NCI-H2196 treated with DMSO at 0.1 percent for 48 hours (cell line): Measurements from ENCODE around the gene CC2D2B.
"Not testable (repeated sequence)": the region's sequence is repeated elsewhere in the genome, so short reads cannot be mapped to it uniquely, and the experiment has no call there.

Experiments used
- DNase-seq: peaks from one replicate; lab custom pipeline; 2025; ENCODE audit not compliant: unreplicated experiment; lab: John Stamatoyannopoulos, UW

The CC2D2B gene, protein sequence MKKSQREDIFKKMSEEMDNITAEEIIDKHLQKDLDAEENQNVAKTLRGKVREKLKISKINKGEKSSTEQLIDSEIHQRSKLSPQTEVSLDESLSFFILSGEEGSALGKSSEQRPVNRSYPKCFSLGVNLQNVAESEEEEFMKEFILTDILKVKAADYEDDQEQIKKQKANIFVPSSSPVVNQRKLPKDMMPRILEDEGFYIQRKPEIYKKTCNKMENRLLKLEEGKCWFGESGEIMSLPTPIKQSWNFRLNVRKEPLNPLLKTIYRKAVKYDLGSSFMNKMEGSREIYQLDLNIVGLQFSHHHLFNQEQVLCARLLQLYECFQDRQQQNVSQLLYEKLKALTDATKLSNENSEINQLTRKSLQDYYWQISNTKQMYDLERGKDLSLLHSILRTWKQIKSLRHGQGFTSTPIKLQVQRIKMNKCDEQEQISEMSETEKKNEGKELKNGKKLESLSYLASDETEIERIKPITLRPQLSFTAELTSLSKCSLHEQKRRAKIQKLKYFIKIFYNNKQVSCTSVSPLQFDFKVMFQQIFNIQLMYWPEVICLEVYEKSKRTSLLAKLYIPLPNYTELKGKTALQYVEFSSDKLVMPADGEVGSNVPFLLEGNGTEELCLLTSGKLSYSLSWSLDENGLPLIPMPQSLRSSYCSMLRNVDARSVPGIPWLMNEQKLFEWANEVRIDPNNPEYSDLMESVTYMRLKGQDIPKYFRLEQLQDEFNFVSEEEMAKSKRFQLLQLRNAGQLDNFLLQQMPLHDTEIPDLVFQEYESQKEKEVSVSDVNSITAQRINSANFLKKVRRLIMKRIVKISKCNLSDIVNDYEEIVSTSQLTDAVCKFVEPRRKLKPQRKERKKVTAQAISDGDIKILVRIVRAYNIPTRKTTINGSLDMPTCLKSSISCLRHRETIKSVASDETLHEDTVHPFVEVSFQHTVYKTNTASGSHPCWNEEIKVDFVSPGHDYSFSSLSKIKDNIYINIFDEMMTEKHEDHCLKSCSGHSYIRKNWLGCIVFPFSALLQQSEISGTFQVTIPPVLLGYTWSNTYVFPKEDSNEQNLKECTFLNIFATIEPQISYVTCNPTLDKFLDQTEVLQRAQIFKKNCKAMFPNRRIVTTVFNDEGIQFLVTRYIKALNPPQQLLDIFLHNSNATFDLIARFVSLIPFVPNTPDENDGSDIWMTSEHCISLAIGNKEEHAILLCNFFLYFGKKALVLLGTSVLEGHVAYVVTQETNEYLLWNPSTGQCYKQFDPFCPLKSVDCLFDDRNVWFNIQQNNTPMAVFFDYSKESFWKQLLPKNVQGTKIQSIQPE (N-terminal part only)

DNA sequence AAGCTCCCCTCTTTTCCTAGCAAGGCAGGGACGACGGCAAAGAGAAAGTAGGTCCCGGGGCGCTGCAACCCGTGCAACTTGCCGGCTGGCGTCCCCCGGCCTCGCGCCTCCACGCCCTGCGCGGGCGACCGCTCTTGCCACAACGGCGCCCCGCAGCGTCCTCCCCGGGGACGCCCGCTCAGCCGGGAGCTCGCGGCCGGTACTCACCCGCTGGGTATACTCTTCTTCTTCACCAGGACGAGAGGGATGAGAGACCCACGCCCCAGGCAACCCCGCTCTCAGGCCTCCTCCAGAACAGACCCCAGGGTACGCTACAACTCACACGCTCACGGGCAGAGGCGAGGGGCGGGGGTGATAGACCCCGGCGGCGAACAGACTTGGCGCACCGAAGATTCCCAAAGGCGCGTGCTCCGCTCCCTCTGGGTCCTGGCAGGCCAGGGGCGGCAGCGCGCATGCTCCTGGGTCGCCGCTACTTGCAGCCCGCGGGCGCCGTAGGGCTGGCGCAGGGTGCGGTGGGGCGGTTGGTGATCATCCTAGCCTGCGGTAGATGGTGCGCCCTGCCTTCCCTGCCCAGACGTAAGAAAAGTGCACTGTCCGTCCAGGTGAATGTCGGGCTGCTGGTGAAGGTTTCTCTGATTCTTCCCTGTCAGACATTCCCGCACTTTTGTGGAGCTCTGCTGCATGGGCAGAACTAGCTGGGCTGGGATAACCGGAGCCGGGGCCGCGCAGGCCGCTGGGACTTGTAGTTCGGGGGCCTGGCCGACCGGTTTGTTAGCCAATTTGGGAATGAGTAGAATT lies at the start of gene CC2D2B:
Gene CC2D2B (plus strand): TSS at position 520 of the 798 bp plus-strand sequence. CDS start 3,349 bp downstream, outside the sequence.
- DNase-seq = peak; percentile 32

DNA sequence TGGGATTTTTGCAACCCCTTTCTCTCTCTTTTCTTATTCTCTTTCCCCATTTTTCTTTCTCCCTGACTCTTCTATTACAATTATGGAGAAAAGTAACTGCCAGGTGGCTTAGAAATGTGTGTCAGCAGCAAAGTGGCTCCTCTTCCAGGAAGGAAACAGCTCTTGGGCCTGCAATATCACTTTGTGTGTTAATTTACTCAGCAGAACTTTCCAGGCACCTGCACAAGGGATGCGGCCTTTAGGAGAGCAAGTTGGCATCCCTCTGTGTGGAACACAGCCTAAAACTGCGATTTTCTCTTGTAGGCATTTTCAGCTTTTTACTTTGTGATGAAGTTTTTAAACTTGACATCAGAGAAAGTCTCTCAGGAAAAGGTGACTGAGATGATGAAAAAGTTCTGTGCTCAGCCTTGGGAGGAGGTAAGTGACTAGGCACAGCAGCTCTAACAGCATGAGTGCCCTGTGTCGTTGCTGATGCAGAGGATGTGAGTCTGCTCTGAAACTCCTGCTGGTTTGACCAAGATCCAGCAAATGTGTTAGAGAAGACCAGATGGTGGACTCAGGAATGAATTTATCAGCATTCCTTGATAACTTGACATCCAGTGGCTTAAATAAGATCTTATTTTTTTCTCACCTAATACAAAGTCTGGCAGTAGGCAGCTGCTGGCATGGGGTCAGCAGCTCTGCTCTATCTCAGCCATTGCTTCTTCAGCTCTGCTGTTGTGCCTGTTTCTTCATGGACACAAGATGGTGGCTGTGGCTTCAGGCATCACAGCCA lies 47.4 kb upstream of the CC2D2B start:
- DNase-seq = no peak

DNA sequence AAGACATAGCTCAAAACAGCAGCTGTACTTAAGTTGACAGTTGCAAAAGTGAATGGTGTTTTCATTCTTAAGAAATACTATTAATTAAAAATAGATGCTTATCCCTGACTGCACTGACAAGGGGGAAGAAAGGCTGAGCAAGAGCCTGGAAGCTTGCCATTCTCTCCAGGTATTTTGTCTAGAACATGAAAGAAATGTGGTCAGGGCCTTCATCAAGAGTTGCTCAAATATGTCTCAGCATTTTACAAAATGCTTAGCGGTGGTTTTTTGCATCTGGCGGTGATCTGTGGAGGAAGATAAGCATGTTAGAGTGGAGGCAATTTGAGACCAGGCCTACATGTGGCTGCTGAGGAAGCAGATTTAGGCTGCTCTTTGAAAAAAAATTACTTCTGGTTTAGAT lies 46.4 kb upstream of the CC2D2B start:
- no peak for DNase-seq

DNA sequence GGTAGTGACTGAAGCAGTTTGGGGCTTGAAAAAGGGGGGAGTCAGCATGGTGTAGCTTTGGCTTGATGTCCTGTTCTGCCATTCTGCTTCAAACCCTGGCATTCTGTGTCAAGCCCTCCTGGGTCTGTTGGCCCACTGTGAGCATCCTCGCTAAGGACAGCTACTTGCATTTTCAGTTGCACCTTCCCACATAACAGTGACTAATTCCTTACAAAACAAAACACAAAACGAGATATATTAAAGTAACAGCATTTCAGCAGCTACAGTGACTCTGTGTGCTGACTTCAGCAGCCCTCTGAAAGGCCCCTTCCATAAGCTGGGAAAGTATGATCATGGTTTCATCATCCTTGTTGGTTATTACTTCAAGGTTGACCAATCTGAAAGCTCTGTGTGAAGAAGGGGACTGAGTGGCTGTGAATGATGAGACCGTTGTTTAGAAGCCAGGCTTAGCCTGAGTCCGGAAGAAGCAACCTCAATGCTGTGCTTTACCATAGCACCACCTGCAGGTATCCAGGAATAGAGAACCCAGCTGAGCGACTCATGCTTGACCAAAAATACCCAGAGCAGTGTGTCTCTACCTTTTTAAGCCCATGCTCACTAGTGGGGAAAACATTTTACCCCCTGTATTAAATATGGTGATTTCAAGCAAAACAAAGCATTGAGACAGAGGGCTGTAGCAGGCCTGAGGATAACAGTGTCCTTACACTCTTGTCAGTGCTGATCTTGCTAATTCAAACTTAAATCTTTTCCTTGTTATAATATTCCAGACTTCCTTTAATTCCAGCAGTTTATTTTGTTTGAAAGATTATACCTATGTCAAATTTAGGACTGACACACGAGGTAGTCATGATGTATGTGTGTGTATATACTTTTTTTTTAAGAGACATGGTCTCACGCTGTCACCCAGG lies 42.6 kb upstream of the CC2D2B start:
- no peak for DNase-seq

DNA sequence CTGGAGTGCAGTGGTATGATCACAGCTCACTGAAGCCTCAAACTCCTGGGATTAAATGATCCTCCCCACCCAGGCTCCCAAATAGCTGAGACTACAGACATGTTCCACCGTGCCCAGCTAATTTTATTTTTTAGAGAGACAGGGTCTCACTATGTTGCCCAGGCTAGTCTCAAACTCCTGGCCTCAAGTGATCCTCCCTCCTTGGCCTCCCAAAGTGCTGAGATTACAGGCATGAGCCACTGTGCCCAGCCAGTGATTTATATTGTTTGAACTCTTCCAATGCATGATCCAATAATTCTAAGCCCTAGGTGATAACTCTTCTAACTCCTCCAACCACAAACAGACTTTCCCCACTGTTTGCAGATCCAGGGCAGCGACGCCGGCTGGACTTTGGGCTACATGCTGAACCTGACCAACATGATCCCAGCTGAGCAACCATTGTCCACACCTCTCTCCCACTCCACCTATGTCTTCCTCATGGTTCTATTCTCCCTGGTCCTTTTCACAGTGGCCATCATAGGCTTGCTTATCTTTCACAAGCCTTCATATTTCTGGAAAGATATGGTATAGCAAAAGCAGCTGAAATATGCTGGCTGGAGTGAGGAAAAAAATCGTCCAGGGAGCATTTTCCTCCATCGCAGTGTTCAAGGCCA lies 41.8 kb upstream of the CC2D2B start:
- no peak for DNase-seq

DNA sequence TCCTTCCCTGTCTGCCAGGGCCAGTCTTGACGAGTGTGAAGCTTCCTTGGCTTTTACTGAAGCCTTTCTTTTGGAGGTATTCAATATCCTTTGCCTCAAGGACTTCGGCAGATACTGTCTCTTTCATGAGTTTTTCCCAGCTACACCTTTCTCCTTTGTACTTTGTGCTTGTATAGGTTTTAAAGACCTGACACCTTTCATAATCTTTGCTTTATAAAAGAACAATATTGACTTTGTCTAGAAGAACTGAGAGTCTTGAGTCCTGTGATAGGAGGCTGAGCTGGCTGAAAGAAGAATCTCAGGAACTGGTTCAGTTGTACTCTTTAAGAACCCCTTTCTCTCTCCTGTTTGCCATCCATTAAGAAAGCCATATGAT lies 41.3 kb upstream of the CC2D2B start:
- no peak for DNase-seq

DNA sequence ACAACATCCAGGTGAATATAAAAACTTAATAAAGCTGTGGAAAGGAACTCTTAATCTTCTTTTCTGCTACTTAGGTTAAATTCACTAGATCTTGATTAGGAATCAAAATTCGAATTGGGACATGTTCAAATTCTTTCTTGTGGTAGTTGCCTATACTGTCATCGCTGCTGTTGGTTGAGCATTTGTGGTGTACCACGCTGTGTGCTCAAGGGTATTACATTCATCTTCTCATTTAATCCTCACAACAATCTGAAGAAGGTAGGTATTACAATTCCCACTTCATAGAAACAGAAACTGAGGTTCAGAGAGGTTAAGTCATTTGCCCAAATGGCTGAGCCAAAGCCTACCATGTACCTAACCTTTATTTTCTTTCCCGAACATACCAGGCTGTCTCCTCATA lies 39.9 kb upstream of the CC2D2B start:
- DNase-seq = no peak

DNA sequence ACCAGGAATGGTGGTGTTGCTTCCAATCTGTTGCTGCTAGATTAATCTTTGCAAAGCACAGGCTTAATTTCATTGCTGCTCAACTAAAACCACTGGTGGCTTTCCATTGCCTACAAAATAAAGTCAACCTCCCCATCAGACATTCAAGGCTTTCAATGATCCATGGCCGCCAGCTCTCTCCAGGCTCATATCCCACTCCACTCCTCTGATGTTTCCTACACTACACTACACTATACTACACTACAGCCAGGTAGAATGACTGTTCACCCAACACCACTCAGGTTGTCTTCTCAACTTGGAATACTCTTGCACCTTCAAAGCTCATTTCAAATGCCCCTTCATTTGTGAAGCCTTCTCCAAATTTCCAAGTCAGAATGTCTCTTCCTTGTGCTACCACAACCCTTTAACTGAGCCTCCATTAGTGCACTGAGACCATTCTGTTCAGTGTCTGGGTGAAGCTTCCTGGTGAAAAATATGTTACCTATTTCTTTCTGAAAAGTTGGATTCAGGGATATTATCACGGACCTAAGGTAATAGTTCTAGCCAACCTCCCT lies 35.5 kb upstream of the CC2D2B start:
- no peak for DNase-seq

DNA sequence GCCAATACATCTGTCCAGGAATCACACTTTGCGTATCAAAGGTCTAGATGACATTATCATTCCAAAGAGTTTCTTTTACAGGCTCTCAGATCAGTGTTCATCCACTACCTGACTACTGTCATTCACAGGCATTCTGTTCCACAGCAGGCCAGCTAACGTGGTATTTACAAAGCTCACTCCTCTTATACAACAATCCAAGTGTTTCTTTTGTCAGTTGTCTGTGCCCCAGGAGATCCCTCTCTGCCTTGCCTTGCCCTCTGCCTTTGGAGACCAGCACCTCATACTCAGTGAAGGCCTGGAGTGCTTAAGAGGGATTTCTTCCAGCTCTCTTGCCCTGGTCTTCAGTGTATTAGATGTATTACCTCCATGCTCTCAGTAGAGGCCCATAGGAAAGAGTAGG lies 34.6 kb upstream of the CC2D2B start:
- no peak for DNase-seq

DNA sequence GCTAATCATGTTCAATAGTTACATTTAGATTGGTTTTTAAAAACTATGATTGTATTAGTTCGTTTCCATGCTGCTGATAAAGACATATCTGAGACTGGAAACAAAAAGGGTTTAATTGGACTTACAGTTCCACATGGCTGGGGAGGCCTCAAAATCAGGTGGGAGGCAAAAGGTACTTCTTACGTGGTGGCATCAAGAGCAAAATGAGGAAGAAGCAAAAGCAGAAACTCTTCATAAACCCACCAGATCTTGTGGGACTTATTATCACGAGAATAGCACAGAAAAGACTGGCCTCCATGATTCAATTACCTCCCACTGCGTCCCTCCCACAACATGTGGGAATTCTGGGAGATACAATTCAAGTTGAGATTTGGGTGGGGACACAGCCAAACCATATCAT lies 34.1 kb upstream of the CC2D2B start:
- no peak for DNase-seq

DNA sequence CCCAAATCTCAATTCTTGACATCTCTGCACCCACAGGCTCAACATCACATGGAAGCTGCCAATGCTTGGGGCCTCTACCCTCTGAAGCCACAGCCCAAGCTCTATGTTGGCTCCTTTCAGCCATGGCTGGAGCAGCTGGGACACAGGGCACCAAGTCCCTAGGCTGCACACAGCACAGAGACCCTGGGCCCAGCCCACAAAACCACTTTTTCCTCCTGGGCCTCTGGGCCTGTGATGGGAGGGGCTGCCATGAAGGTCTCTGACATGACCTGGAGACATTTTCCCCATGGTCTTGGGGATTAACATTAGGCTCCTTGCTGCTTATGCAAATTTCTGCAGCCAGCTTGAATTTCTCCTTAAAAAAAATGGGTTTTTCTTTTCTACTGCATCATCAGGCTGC lies 33.0 kb upstream of the CC2D2B start:
- DNase-seq = not testable (repeated sequence)

DNA sequence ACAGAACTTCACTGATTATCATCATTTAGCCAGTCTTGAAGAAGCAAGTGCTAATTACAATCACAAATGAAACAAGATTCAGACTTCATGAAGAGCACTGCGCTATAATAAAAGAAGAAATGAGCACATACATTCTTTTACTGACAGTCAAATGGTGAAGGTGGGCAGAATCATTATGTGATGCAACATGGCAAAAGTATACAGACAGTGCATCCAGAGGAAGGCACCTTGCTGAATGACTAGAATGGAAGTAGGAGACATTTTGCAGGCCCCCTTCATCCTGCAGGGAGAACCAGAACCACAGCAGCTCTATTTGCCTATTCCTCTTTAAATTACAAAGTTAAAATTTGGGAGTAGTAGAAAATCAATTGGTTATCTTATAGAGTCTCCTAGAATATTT lies 31.0 kb upstream of the CC2D2B start:
- no peak for DNase-seq

DNA sequence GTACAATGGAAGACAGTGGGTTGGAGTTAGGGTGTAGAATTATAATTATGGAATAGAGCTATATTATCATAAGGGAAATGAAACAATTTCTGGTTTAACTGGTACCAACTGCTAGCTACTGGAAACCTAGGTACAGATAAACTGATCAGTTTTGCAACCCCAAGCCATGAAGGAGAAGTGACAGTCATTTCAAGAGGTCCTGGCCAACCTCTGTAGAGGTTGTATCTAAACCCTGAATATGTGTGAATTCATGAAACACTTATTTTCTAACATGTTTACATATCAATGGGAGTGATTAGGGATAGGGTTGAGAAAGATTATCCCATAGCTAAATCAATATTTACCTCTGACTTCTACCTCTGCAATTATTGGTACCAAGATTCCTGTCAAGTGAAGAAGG lies 29.9 kb upstream of the CC2D2B start:
- DNase-seq = no peak

DNA sequence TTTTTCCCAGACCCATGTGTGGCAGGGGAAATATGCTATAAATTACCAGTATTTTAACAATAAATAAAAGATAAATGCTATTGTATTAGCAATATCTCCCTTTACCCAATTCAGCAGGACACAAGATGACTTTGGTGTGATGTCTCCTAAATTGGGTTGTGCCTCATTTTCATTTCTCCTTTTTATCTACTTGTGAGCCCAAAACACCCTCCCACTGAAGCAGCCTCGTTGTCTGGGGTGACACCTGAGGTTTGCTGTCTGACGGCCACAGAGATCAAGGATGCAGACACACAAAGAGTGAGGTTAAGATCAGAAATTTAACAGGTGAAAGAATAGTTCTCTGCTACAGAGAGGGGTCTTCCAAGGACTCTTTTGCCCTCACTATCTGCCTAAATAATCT lies 27.1 kb upstream of the CC2D2B start:
- no peak for DNase-seq

DNA sequence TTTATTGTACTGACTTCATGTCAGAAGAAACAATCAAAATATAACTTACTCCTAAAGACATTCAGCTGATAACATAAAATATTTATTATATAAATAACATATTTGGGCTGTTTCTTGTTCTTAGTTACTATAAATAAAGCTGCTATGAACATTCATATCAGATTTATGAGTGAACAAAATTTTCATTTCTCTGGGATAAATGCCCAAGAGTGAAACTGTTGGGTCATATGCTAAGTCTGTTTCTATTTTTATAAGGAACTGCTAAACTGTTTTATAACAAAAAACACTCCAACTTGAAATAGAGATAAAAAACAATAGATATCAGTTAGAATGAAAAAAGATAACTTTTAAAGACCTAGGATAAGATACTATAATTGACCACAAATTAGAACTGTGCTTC lies 26.5 kb upstream of the CC2D2B start:
- DNase-seq = no peak

DNA sequence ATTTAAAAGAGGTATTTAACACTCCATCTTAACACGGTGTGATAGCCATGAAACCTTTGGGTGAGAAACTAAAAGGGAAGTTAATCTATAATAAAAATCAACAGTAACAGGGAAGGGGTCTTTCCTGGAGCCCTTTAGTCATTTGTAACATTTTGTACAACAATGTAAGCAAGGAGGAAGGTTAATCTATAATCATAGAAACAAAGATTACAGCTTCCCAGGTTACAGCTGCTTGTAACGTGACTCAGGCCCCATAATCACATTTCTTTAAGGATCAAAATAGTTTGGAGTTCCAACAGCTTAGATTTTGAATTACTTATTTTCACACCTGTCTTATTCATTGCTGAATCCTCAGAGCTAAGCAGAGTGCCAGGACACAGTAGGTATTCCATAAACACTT lies 17.9 kb upstream of the CC2D2B start:
- DNase-seq = no peak

DNA sequence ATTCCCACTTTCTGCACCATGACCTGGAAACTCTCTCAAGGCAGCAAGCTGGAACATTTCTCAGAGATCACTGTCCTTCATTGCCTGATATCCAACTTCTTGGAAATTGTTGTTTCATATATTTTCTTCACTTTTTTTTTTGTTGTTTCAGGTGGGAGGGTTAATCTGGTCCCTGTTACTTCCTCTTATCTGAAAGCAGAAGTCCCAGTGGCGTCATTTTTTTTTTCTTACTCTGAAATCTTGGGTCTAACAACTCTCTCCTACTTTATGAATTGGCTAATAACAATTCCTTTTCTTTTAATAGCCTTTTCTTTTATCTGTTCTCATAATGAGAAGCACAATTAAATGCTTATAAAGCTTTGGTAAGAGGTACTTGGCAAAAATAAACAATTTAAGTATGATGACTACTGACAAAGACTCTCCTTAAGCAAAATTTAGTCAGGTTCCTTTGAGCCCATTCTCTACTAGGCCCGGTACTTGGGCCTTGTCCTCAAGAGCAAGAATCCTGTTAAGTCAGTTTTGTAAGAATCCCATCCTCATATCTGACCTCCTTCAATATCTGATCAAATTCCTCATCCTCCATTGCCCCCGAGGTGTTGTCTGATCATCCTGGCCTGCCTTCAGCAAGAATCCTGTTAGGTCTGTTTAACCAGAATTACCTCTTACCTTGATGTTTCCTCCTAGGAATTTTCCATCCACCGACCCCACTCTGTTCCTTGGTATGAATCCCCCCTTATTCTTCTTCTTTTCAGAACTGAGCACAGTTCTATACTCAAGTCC lies 11.5 kb upstream of the CC2D2B start:
- no peak for DNase-seq
